K562 (cell line): ENCODE data around the gene TMEM116. TPM values are rescaled to one million over a fixed set of nuclear protein-coding genes. Genes with fewer than 3 reads are reported as not detected.

Experiments used
- CHAMP1 ChIP-seq: fragments of 450-650 bp; IDR thresholded peaks from 2 replicates; pipeline ENCODE4 v1.6.1; 2016; ENCODE audit warnings: mild to moderate bottlenecking
- CREB1 ChIP-seq, 2 experiments: sonication (generic) in 1 of 2; formaldehyde crosslinking in 1 of 2; IDR thresholded peaks; 2 replicates each; pipeline versions ENCODE4 v1.6.1 to v1.8.0; 2012 to 2022; ENCODE audit warnings: inconsistent platforms in 1 of 2, mild to moderate bottlenecking in 1 of 2, missing genetic modification reagents in 1 of 2, moderate library complexity in 1 of 2
- E2F3 ChIP-seq: fragments of 250-450 bp; sonication (Bioruptor Pico); IDR thresholded peaks from 2 replicates; pipeline ENCODE4 v1.4.0; 2020; ENCODE audit warnings: mild to moderate bottlenecking
- EP400 ChIP-seq: fragments of 450-650 bp; IDR thresholded peaks from 2 replicates; pipeline ENCODE4 v1.6.1; 2017; ENCODE audit warnings: antibody characterized with exemption, mild to moderate bottlenecking, moderate library complexity
- ETV1 ChIP-seq: fragments of 450-650 bp; conservative IDR thresholded peaks from 2 replicates; pipeline ENCODE4 v1.6.1; 2016; ENCODE audit warnings: missing genetic modification characterization, control low read depth, low read depth, missing compliant biosample characterization
- HDAC8 ChIP-seq: fragments of 450-650 bp; IDR thresholded peaks from 2 replicates; pipeline ENCODE4 v1.6.1; 2016; ENCODE audit warnings: mild to moderate bottlenecking, missing genetic modification characterization, moderate library complexity, missing compliant biosample characterization
- ILF3 ChIP-seq: fragments of 450-650 bp; IDR thresholded peaks from 2 replicates; pipeline ENCODE4 v1.6.1; 2018; ENCODE audit warnings: antibody characterized with exemption, mild to moderate bottlenecking, moderate library complexity, borderline replicate concordance
- KLF1 ChIP-seq: fragments of 450-650 bp; IDR thresholded peaks from 2 replicates; pipeline ENCODE4 v1.6.1; 2016; ENCODE audit warnings: missing genetic modification characterization, missing compliant biosample characterization
- OTX1 ChIP-seq: fragments of 450-650 bp; formaldehyde crosslinking; IDR thresholded peaks from 2 replicates; pipeline ENCODE4 v1.4.0; 2022; ENCODE audit warnings: mild to moderate bottlenecking
- PCBP2 ChIP-seq: fragments of 200-400 bp; formaldehyde crosslinking; IDR thresholded peaks from 2 replicates; pipeline ENCODE4 v1.6.1; 2018; ENCODE audit warnings: low read length, low read depth, mild to moderate bottlenecking, moderate library complexity; ENCODE audit not compliant: poor library complexity, severe bottlenecking
- POLR2A ChIP-seq: fragments of 450-650 bp; conservative IDR thresholded peaks from 2 replicates; pipeline ENCODE4 v1.6.1; 2016
- PTTG1 ChIP-seq: fragments of 450-650 bp; IDR thresholded peaks from 2 replicates; pipeline ENCODE4 v1.6.1; 2016; ENCODE audit warnings: low read depth, mild to moderate bottlenecking, missing genetic modification characterization, missing compliant biosample characterization
- SOX6 ChIP-seq: fragments of 450-650 bp; IDR thresholded peaks from 2 replicates; pipeline ENCODE4 v1.6.1; 2014; ENCODE audit warnings: mild to moderate bottlenecking
- SP2 ChIP-seq: IDR thresholded peaks from 2 replicates; pipeline ENCODE4 v1.6.1; 2011; ENCODE audit warnings: mild to moderate bottlenecking, low read depth, low read length, moderate library complexity; ENCODE audit not compliant: poor library complexity, severe bottlenecking; ENCODE audit errors: extremely low read depth
- SRSF7 ChIP-seq: fragments of 200-400 bp; formaldehyde crosslinking; optimal IDR thresholded peaks from 2 replicates; pipeline ENCODE3; 2017; ENCODE audit warnings: mild to moderate bottlenecking, low read depth, low read length
- TAF1 ChIP-seq: IDR thresholded peaks from 2 replicates; pipeline ENCODE4 v1.6.1; 2011; ENCODE audit warnings: mild to moderate bottlenecking, low read length, moderate library complexity; ENCODE audit not compliant: insufficient read depth, control insufficient read depth, severe bottlenecking; ENCODE audit errors: extremely low read depth
- USF2 ChIP-seq: sonication (generic); formaldehyde crosslinking; IDR thresholded peaks from 2 replicates; pipeline ENCODE4 v1.5.0; 2020; ENCODE audit warnings: missing genetic modification reagents
- ZNF263 ChIP-seq: sonication (generic); formaldehyde crosslinking; IDR thresholded peaks from 2 replicates; pipeline ENCODE4 v1.8.0; 2022; ENCODE audit warnings: mild to moderate bottlenecking, missing genetic modification reagents, borderline replicate concordance
- ZNF3 ChIP-seq: fragments of 250-450 bp; sonication (Bioruptor Pico); IDR thresholded peaks from 2 replicates; pipeline ENCODE4 v1.5.0; 2021; ENCODE audit warnings: mild to moderate bottlenecking, moderate library complexity
- ZNF79 ChIP-seq: fragments of 250-450 bp; sonication (Bioruptor Pico); IDR thresholded peaks from 2 replicates; pipeline ENCODE4 v1.4.0; 2020; ENCODE audit warnings: low read depth, mild to moderate bottlenecking, moderate library complexity
- polyA plus RNA-seq, 8 experiments: library from polyadenylated mRNA; depleted of rRNA in 4 of 8; stranded (reverse) in 5 of 8; unstranded in 3 of 8; fragments of >200 nt; fragmentation: Nextera tagmentation in 2 of 8; fragmentation: Illumina TruSeq in 1 of 8; extraction: Ambion mirVana in 2 of 8; extraction: Trizol in 1 of 8; gene quantifications; 2 replicates each; pipeline versions ENCODE4 v1.2.1 to v1.2.3, GENCODE V29; 2011 to 2014; ENCODE audit warnings: inconsistent platforms in 1 of 8, missing spikeins in 1 of 8
- total RNA-seq, 7 experiments: library from RNA; depleted of rRNA in 6 of 7; stranded (reverse); fragments of >200 nt in 6 of 7; fragmentation: Illumina TruSeq in 2 of 7; extraction: Trizol in 2 of 7; gene quantifications; 2 replicates each; pipeline versions ENCODE4 v1.2.1 to v1.2.3, GENCODE V29; 2011 to 2021; ENCODE audit warnings: low replicate concordance in 1 of 7
- TF ChIP-seq, protein P1 (sequence below), 2 experiments: fragments of 250-450 bp in 1 of 2; fragments of 450-650 bp in 1 of 2; sonication (Bioruptor Pico) in 1 of 2; IDR thresholded peaks; 2 replicates each; pipeline versions ENCODE4 v1.6.1 to v1.8.0; 2016 to 2021; ENCODE audit warnings: mild to moderate bottlenecking in 2 of 2, moderate library complexity in 2 of 2, missing compliant biosample characterization in 1 of 2, missing genetic modification characterization in 1 of 2
- TF ChIP-seq, protein P2 (sequence below): fragments of 450-650 bp; conservative IDR thresholded peaks from 2 replicates; pipeline ENCODE4 v1.6.1; 2016; ENCODE audit warnings: missing genetic modification characterization, low read depth, mild to moderate bottlenecking, control low read depth, missing compliant biosample characterization

TMEM116 gene
- total and polyA plus RNA-seq, 9 of the 15 experiments (the other 6 are each of a cell fraction or from before 2014, with no cell fraction given), result 5.2 to 78.6 (median 13.9) TPM

- TF ChIP-seq ZNF263 (no peak), SP2 (no peak), CREB1 (IDR thresholded peaks at IDR 0.05) (no peak), CREB1 (CRISPR knock-in tag; IDR thresholded peaks at IDR 0.05) (no peak), ZNF79 (no peak), SRSF7 (no peak), ETV1 (tag) (no peak), TAF1 (no peak), OTX1 (CRISPR knock-in tag) (no peak), HDAC8 (no peak), PCBP2 (no peak), USF2 (CRISPR knock-in tag) (no peak), POLR2A (peak; percentile 63), PTTG1 (tag) (no peak), SOX6 (peak; percentile 29; the same call in 1 of the 2 replicates), E2F3 (CRISPR knock-in tag) (no peak), EP400 (peak; percentile 45; the same call in 1 of the 2 replicates), ILF3 (no peak), KLF1 (tag) (no peak), CHAMP1 (no peak), ZNF3 (CRISPR knock-in tag) (no peak)
- TF ChIP-seq, protein P1, sequence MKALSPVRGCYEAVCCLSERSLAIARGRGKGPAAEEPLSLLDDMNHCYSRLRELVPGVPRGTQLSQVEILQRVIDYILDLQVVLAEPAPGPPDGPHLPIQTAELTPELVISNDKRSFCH (CRISPR knock-in tag; IDR thresholded peaks at IDR 0.05), result no peak
- TF ChIP-seq, protein P1 (tag; IDR thresholded peaks at IDR 0.05), result peak; percentile 53; the same call in 1 of the 2 replicates
- TF ChIP-seq, protein P2, sequence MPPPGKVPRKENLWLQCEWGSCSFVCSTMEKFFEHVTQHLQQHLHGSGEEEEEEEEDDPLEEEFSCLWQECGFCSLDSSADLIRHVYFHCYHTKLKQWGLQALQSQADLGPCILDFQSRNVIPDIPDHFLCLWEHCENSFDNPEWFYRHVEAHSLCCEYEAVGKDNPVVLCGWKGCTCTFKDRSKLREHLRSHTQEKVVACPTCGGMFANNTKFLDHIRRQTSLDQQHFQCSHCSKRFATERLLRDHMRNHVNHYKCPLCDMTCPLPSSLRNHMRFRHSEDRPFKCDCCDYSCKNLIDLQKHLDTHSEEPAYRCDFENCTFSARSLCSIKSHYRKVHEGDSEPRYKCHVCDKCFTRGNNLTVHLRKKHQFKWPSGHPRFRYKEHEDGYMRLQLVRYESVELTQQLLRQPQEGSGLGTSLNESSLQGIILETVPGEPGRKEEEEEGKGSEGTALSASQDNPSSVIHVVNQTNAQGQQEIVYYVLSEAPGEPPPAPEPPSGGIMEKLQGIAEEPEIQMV, result no peak
Observed at GRCh38 chr12:112005419-112006395, 7.3 kb downstream of the TMEM116 start (continued).
